GM10266 (cell line): ENCODE measurements around the gene MSRB3.
"Not testable (repeated sequence)": the region's sequence is repeated elsewhere in the genome, so short reads cannot be mapped to it uniquely, and the experiment has no call there.

ENCODE experiments used
- DNase-seq: peaks from one replicate; pipeline ENCODE4 v3.0.0; 2012; ENCODE audit errors: extremely low spot score
- CTCF ChIP-seq: IDR thresholded peaks from 2 replicates; pipeline ENCODE4 v1.5.1; 2012; ENCODE audit warnings: mild to moderate bottlenecking, low read depth; ENCODE audit not compliant: control insufficient read depth, insufficient read depth; ENCODE audit errors: missing control alignments

Gene MSRB3

GRCh38 chr12:65276916-65277530 lies 1.5 kb upstream of the MSRB3 start:
- TF ChIP-seq CTCF: no peak
- no peak for DNase-seq

GRCh38 chr12:65277994-65278575 lies 398 bp upstream of the MSRB3 start:
- no peak for TF ChIP-seq CTCF
- no peak for DNase-seq

GRCh38 chr12:65279369-65280112 lies 1.1 kb downstream of the MSRB3 start:
- no peak for DNase-seq
- TF ChIP-seq CTCF: no peak

DNA sequence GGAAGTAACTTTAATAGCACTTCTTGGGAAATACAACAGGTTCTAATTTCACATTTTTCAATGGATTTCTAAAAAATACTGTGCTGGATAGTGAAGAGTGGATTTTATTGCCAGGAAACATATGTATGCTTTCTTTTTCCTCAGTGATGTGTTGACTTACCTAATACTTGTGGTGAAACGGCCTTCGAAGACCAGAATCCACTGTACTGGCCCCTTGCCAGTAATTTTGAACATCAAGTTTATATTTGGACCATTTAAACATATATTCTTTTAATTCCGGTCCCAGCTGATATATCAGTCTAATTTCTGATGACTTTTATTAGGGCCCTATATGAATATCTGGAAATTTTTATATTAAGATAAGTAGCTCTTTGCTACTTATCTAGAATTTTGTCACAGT lies 1.8 kb downstream of the MSRB3 start:
- DNase-seq: no peak

DNA sequence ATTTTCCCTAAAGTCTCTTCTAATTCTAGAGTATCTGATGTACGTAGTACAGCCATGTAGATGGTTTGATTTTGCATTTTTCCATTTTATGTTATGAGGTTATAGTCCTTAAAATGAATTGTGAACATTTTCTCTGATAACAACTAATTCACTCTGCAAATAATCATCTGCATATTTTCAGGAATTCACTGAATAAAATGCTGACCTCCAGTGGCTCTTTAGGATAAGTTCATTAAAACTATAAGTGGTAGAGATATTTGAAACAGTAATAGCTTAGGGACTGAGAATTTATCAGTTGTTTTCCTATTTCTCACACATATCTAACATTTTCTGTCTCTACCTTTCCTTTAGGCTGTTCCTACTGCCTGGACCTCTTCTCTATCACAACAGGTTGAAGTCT lies 4.4 kb downstream of the MSRB3 start:
- no peak for DNase-seq
- no peak for TF ChIP-seq CTCF

More for the DNA sequence above, 1.8 kb downstream of the MSRB3 start:
- TF ChIP-seq CTCF: no peak

GRCh38 chr12:65285532-65285931 lies 7.0 kb downstream of the MSRB3 start:
- not testable (repeated sequence) for DNase-seq

DNA sequence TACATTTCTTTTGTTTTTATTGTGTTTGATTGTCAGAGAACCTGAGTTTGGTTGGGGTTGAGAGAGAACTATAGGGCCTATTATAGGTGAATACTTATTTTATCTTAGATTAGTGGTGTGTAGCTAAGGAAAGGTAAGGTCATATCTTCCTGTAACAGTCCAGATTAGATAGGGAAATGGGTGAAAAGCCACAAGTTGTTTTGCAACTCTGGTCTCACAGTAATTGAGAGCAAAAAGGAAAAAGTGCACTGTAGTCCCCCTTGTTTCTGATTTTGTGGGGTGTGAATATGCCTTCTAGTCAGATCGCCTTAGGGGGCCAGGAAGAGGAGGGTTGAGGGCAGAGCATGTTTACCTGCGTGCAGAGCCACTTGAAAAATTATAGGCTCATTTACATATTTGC lies 8.9 kb downstream of the MSRB3 start:
- DNase-seq: no peak
- no peak for TF ChIP-seq CTCF
